ENCODE results near the gene CEPT1. TPM values are rescaled to one million over a fixed set of nuclear protein-coding genes. Genes with fewer than 3 reads are reported as not detected.
A peak's percentile ranks its signal among the peaks of the same experiment; 100 is the strongest.
"Not testable (repeated sequence)": the region's sequence is repeated elsewhere in the genome, so short reads cannot be mapped to it uniquely, and the experiment has no call there.

Gene CEPT1
- 10 to 100 TPM; 36.6 to 37.5 TPM for total RNA-seq

DNA sequence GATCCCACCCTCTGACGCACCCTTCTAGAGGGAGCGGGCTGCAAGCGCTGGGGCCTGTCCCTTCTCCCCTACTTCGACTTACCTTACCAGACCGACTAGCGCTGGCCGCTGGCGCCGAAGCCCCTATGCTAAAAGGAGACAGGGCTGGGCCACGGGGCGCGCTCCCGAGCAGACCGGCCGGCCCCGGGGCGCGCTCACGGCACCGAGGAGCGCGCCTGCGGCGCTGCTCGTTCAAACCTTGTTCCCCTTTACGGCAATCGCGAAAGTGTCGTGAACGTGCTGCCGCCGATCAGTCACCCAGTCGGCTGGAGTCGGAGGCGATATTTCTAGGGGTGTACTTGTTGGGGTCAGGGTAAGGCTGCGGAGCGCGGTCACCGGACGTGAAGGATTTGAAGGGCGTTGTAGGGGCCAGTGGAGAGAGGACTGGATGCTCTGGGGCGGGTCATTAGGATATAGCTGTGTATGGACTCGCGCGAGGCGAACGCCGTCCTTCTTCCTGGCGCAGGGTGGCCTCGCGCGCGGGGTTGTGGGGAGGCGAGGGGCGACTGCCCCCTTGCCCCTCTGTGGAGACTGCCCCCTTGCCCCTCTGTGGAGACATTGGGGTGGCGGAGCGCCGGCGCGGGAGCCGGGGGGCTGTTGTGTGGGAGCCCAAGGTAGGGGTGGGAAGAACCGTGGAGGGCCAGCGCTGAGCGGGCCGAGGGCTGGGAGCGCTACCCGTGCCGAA is at the start of gene CEPT1, which contains the start of gene DRAM2:
Gene CEPT1, plus strand, starts transcription at position 268 of the 724 bp plus-strand sequence. CDS start 7,492 bp downstream, outside the sequence.
Gene DRAM2, minus strand, starts transcription at position 138 of the 724 bp plus-strand sequence. CDS start 8,539 bp downstream, outside the sequence.
- ATAC-seq = peak; percentile 82
- peak within 1 kb of the TSS; percentile 95 for H3K27ac Mint-ChIP-seq
- H3K36me3 Mint-ChIP-seq (ENCODE audit: low read depth) = peaks cover 38% of the 10 kb centered on the region
- peak; percentile 97 for DNase-seq
- no peaks in the 10 kb centered on the region for H3K9me3 Mint-ChIP-seq (ENCODE audit: insufficient read depth)
- peak within 1 kb of the TSS; percentile 97 for H3K4me3 Mint-ChIP-seq
- POLR2A ChIA-PET = interaction anchor here (0.6 to 2.8 kb wide), 22 partner anchors 9 to 599 kb away, joined by 3 to 18 read pairs (median 4); partner anchors contain the start of genes DENND2D and INKA2
- CTCF ChIA-PET = interaction anchor here (1.1 to 1.5 kb wide), 5 partner anchors 10 to 109 kb away, joined by 3 to 5 read pairs (median 4); no protein-coding TSS in a partner anchor
- H3K27me3 Mint-ChIP-seq (ENCODE audit: low read depth) = no peaks in the 10 kb centered on the region
- H3K4me1 Mint-ChIP-seq (ENCODE audit: low read depth) = peaks cover 45% of the 10 kb centered on the region

DNA sequence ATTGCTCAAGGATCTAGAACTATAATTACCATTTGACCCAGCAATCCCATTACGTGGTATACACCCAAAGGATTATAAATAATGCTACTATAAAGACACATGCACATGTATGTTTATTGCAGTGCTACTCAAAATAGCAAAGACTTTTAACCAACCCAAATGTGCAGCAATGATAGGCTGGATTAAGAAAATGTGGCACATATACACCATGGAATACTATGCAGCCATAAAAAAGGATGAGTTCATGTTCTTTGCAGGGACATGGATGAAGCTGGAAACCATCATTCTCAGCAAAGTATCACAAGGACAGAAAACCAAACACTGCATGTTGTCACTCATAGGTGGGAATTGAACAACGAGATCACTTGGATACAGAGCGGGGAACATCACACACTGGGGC is 44.6 kb upstream of the CEPT1 start:
- H3K4me1 Mint-ChIP-seq (ENCODE audit: low read depth); CTCF ChIA-PET; H3K27me3 Mint-ChIP-seq (ENCODE audit: low read depth); H3K36me3 Mint-ChIP-seq (ENCODE audit: low read depth); ATAC-seq; DNase-seq; H3K27ac Mint-ChIP-seq; H3K4me3 Mint-ChIP-seq; POLR2A ChIA-PET; H3K9me3 Mint-ChIP-seq (ENCODE audit: insufficient read depth): not testable (repeated sequence)

DNA sequence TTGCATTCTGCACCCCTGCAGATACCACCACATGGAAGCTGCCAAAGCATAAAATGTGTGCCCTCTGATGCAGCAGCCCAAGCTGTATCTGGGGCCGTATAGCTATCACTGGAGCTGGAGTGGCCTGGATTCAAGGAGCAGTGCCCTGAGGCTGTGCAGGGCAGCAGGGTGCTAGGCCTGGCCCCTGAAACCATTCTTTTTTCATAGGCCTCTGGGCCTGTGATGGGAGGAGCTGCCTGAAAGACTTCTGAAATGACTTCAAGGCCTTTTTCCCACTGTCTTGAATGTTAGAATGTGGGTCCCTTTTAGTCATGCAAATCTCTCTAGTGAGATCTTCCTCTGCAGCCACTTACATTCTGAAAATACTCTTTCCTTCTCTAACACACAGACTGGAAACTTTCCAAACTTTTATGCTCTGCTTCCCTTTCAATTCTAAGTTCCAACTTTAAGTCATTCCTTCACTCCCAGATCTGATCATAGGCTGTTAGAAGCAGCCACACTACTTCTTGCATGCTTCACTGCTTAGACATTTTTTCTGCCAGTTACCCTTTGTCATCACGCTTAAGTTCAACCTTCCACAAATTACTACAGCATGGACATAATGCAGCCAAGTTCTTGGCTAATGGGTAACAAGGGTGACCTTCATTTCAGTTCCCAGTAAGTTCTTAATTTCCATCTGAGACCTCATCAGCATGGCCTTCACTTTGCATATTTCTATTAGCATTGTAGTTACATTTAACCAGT is 42.5 kb upstream of the CEPT1 start:
- Mint-ChIP-seq H3K4me1 (ENCODE audit: low read depth) (no peaks in the 10 kb centered on the region), H3K36me3 (ENCODE audit: low read depth) (no peaks in the 10 kb centered on the region), H3K27ac (no peak overlapping the region), H3K27me3 (ENCODE audit: low read depth) (peaks cover 8% of the 10 kb centered on the region), H3K4me3 (no peak overlapping the region), H3K9me3 (ENCODE audit: insufficient read depth) (peaks cover 10% of the 10 kb centered on the region)
- ATAC-seq (no peak), DNase-seq (no peak)
- CTCF ChIA-PET = no interaction called here
- POLR2A ChIA-PET = no interaction called here

DNA sequence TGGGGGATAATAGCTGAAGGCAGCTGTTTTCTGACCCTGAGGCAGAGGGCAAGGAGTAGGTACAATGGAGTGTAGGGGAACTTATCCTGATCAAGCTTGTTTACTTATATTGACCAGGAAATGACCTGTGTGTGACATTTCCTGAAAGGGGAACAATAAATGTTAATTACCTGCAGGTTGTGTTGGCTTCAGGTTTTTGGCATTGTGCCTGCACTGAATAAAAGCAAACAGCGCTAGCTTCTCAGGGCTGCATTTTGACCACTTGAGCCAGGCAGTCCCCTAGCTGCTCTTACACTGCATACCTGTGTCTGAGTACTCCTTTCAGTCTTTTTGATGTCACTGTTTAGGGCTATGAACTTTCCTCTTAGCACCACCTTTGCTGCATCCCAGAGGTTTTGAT is 40.7 kb upstream of the CEPT1 start:
- ChIA-PET POLR2A (no interaction called here), CTCF (no interaction called here)
- peaks cover 8% of the 10 kb centered on the region for H3K27me3 Mint-ChIP-seq (ENCODE audit: low read depth)
- H3K4me3 Mint-ChIP-seq = no peak overlapping the region
- H3K36me3 Mint-ChIP-seq (ENCODE audit: low read depth) = no peaks in the 10 kb centered on the region
- H3K4me1 Mint-ChIP-seq (ENCODE audit: low read depth) = no peaks in the 10 kb centered on the region
- H3K27ac Mint-ChIP-seq = no peak overlapping the region
- H3K9me3 Mint-ChIP-seq (ENCODE audit: insufficient read depth) = peaks cover 14% of the 10 kb centered on the region
- DNase-seq = no peak
- ATAC-seq = no peak

DNA sequence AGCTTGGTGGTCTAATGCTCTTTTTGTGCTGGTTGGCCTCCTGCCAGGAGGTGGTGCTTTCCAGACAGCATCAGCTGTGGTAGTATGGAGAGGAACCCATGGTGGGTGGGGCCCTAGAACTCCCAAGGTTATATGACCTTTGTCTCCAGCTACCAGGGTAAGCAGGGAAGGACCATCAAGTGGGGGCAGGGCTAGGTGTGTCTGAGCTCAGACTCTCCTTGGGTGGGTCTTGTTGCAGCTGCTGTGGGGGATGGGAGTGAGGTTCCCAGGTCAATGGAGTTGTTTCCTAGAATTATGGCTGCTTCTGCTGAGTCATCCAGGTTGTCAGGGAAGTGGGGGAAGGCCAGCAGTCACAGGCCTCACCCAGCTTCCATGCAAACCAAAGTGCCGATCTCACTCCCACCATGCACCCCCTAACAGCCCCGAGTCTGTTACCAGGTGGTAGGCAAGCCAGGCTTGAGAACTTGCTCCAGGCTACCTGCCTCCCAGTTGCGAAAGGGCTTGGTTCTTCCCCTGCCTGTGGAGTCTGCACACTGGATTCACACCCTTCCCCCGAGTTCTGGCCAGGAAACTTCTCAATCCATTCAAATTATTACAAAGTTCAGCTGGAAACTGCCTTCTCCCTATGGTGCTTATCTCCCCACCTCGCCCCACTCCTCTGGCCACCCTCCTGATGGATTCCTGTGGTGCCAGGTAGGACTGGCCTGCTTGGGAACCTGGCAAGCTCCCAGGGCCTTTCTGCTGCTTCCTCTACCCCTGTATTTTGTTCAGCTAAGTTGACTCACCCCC is 38.0 kb upstream of the CEPT1 start:
- H3K27ac Mint-ChIP-seq = no peak overlapping the region
- ATAC-seq = no peak

DNA sequence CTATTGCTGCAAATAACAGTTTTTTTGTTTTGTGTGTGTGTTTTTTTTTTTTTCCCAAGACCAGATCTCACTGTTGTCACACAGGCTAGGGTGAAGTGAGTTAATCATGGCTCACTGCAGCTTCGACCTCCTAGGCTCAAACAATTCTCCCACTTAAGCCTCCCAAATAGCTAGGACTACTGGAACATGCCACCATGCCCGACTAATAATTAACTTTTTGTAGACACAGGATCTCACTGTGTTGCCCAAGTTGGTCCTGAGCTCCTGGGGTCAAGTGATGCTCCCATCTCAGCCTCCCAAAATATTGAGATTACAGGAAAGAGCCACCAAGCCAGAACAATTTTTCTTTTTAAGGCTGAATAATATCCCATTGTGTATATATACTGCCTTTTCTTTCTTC is 35.0 kb upstream of the CEPT1 start:
- DNase-seq (no peak), ATAC-seq (no peak)
- H3K27ac Mint-ChIP-seq = no peak overlapping the region
- H3K27me3 Mint-ChIP-seq (ENCODE audit: low read depth) = peaks cover 8% of the 10 kb centered on the region
- no peaks in the 10 kb centered on the region for H3K4me1 Mint-ChIP-seq (ENCODE audit: low read depth)
- peaks cover 3% of the 10 kb centered on the region for H3K36me3 Mint-ChIP-seq (ENCODE audit: low read depth)
- POLR2A ChIA-PET = no interaction called here
- H3K4me3 Mint-ChIP-seq = no peak overlapping the region
- H3K9me3 Mint-ChIP-seq (ENCODE audit: insufficient read depth) = peaks cover 16% of the 10 kb centered on the region
- CTCF ChIA-PET = interaction anchor here (1.1 kb wide), 1 partner anchor 75 kb away, joined by 5 read pairs; no protein-coding TSS in a partner anchor

More for the DNA sequence above, 38.0 kb upstream of the CEPT1 start:
- DNase-seq = no peak
- peaks cover 14% of the 10 kb centered on the region for H3K9me3 Mint-ChIP-seq (ENCODE audit: insufficient read depth)
- H3K36me3 Mint-ChIP-seq (ENCODE audit: low read depth) = no peaks in the 10 kb centered on the region
- H3K4me1 Mint-ChIP-seq (ENCODE audit: low read depth) = no peaks in the 10 kb centered on the region
- H3K4me3 Mint-ChIP-seq = no peak overlapping the region
- peaks cover 8% of the 10 kb centered on the region for H3K27me3 Mint-ChIP-seq (ENCODE audit: low read depth)
- CTCF ChIA-PET = no interaction called here
- POLR2A ChIA-PET = no interaction called here

DNA sequence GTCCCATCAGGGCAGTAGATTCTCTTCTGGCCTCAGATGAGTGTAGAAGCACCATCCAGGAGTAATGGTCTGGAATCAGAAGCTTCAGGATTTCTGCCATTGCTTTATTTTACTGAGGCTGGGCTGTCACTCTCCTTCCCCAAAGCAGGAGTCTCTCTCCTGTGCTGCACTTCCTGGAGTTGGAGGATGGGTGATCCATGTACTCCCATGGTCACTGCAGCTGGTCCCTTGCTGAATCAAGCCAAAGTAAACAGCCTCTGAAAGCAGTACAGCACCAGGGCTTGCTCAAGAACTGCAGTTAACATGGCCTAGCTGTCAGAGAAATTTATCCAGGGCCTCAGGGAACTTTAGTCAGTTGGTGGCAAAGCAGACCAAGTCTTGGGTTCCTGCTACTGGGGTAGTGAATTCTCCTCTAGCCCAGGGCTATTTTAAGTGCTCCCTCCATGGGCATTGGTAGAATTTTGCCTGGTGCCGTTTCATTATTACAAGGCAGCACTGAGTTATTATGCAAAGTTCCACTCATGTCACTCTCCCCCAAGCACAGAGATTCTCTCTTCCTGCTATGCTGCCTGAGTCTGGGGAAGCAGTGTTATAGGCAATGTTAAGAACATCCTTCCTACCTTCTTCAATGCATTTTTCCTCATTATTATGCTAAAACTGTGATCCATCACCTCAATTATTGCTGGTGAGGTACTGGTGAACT is 29.7 kb upstream of the CEPT1 start:
- Mint-ChIP-seq H3K9me3 (ENCODE audit: insufficient read depth) (peaks cover 6% of the 10 kb centered on the region), H3K27ac (no peak overlapping the region)

DNA sequence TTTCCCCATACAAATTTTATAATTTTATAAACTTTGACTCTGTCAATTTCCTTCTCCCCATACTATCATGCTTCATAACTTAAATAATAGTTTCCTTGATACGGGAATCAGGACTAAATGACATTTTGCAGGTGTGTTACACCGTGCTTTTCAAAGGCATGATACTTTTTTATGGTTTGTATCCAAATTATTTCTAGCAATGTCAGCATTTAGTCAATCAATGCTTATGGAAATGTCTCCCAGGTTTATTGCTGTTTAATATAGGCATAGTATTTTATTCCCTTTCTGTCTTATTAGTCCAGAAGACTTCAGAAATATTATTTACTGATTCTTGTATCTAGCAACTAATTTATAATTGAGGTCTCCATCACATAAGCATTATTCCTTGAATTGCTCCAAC is 23.5 kb upstream of the CEPT1 start:
- Mint-ChIP-seq H3K9me3 (ENCODE audit: insufficient read depth) (no peaks in the 10 kb centered on the region), H3K27ac (no peak overlapping the region), H3K36me3 (ENCODE audit: low read depth) (peaks cover 40% of the 10 kb centered on the region), H3K4me3 (no peak overlapping the region), H3K4me1 (ENCODE audit: low read depth) (no peaks in the 10 kb centered on the region), H3K27me3 (ENCODE audit: low read depth) (no peaks in the 10 kb centered on the region)
- CTCF ChIA-PET = no interaction called here
- POLR2A ChIA-PET = no interaction called here
- no peak for ATAC-seq
- no peak for DNase-seq

More for the DNA sequence above, 29.7 kb upstream of the CEPT1 start:
- ChIA-PET CTCF (no interaction called here), POLR2A (no interaction called here)
- H3K4me3 Mint-ChIP-seq = no peak overlapping the region
- DNase-seq (no peak), ATAC-seq (no peak)
- peaks cover 17% of the 10 kb centered on the region for H3K36me3 Mint-ChIP-seq (ENCODE audit: low read depth)
- H3K27me3 Mint-ChIP-seq (ENCODE audit: low read depth) = no peaks in the 10 kb centered on the region
- H3K4me1 Mint-ChIP-seq (ENCODE audit: low read depth) = no peaks in the 10 kb centered on the region

DNA sequence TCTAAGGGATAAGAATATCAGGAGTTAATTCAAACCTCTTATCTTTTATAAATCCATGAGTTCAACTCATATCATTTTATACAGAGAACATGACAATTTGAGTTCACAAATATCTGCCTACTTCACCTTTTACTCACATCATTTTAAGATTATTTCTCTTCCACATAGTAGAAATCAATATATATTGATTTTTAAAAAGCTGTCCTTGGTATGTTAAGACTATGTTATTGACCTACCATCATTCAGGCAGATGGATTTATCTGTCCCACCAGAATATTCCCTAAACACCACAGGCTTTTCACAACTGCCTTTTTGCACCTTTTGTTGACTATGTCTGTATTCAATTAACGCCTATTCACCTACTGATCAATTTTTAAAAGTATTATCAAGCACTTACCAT is 13.7 kb upstream of the CEPT1 start:
- ChIA-PET POLR2A (no interaction called here), CTCF (interaction anchor here (1.1 kb wide), 1 partner anchor 630 kb away, joined by 3 read pairs; no protein-coding TSS in a partner anchor)
- Mint-ChIP-seq H3K4me3 (no peak overlapping the region), H3K4me1 (ENCODE audit: low read depth) (peaks cover 18% of the 10 kb centered on the region), H3K9me3 (ENCODE audit: insufficient read depth) (no peaks in the 10 kb centered on the region), H3K27me3 (ENCODE audit: low read depth) (no peaks in the 10 kb centered on the region), H3K36me3 (ENCODE audit: low read depth) (peaks cover 63% of the 10 kb centered on the region), H3K27ac (no peak overlapping the region)
- ATAC-seq (no peak), DNase-seq (no peak)

DNA sequence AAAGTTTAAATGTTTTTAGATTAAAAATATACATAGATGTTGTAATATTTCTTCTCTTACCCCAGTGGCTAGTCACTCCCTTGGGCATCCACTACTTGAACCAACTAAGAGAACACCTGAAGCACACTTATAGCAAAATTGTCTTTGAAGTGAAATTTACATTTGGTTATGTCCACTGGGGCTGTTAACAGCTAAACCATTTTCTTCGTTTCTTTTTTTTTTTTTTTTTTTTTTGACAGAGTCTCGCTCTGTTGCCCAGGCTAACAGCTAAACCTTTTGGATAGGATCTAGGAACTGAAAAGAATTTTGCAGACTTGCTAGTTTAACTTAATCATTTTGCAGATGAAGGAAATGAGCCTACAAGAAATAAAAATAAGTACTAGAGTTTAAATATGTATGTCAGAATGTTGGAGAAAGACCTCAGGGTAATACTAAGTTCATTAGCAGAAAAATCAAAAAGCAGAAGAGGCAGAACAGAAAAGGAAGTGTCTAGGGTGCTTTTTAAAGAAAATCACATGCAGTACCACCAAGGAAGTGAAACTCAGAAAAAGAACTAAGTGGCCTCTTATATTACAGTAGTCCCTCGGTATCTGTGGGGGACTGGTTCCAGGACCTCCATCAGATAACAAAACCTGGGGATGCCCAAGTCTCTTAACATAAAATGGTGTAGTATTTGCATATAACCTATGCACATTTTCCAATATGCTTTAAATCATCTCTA is 11.9 kb upstream of the CEPT1 start:
- Mint-ChIP-seq H3K4me1 (ENCODE audit: low read depth) (peaks cover 21% of the 10 kb centered on the region), H3K27ac (peak overlapping the region; percentile 41), H3K9me3 (ENCODE audit: insufficient read depth) (no peaks in the 10 kb centered on the region), H3K4me3 (peak overlapping the region; percentile 1), H3K27me3 (ENCODE audit: low read depth) (no peaks in the 10 kb centered on the region), H3K36me3 (ENCODE audit: low read depth) (peaks cover 62% of the 10 kb centered on the region)
- DNase-seq (no peak), ATAC-seq (peak; percentile 60)
- ChIA-PET CTCF (no interaction called here), POLR2A (interaction anchor here (1.0 kb wide), 1 partner anchor 12 kb away, joined by 5 read pairs; the partner anchor contains the start of genes CEPT1 and DRAM2)

DNA sequence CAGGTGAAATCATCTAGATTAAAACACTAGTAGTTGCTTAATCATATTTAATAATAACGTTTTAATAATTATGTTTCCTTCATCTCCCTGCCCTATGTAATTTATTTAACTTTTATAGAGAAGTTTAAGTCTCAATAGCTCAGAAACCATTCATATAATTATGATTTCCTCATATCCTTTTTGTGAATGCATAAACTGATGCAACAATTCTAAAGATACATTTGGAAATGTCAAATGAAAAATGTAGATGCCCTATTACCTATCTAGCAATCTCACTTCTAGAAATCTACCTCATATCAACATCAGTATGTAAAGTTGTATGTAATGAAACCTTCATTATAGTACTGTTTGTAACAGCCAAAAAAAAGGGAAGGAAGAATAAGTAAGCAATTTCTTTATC is 10.6 kb upstream of the CEPT1 start:
- ChIA-PET CTCF (interaction anchor here (0.7 kb wide), 1 partner anchor 132 kb away, joined by 3 read pairs; no protein-coding TSS in a partner anchor), POLR2A (no interaction called here)
- Mint-ChIP-seq H3K36me3 (ENCODE audit: low read depth) (peaks cover 57% of the 10 kb centered on the region), H3K4me3 (no peak overlapping the region), H3K4me1 (ENCODE audit: low read depth) (peaks cover 23% of the 10 kb centered on the region), H3K27me3 (ENCODE audit: low read depth) (no peaks in the 10 kb centered on the region), H3K27ac (no peak overlapping the region), H3K9me3 (ENCODE audit: insufficient read depth) (no peaks in the 10 kb centered on the region)
- no peak for ATAC-seq
- no peak for DNase-seq
